Stimulated activated CD4-positive, alpha-beta T cell treated with anti-CD3 and anti-CD28 coated beads, Interleukin-15, amount 100 ng/mL, for 48 hours (primary cell): Measurements from ENCODE around the gene MYL6.
"Not testable (repeated sequence)": the region's sequence is repeated elsewhere in the genome, so short reads cannot be mapped to it uniquely, and the experiment has no call there.

ENCODE experiments used
- DNase-seq, 2 donors: peaks; one replicate each; pipeline ENCODE4 v3.0.0-alpha.2; 2020; ENCODE audit warnings: low read depth in 2 of 2

The MYL6 gene

DNA sequence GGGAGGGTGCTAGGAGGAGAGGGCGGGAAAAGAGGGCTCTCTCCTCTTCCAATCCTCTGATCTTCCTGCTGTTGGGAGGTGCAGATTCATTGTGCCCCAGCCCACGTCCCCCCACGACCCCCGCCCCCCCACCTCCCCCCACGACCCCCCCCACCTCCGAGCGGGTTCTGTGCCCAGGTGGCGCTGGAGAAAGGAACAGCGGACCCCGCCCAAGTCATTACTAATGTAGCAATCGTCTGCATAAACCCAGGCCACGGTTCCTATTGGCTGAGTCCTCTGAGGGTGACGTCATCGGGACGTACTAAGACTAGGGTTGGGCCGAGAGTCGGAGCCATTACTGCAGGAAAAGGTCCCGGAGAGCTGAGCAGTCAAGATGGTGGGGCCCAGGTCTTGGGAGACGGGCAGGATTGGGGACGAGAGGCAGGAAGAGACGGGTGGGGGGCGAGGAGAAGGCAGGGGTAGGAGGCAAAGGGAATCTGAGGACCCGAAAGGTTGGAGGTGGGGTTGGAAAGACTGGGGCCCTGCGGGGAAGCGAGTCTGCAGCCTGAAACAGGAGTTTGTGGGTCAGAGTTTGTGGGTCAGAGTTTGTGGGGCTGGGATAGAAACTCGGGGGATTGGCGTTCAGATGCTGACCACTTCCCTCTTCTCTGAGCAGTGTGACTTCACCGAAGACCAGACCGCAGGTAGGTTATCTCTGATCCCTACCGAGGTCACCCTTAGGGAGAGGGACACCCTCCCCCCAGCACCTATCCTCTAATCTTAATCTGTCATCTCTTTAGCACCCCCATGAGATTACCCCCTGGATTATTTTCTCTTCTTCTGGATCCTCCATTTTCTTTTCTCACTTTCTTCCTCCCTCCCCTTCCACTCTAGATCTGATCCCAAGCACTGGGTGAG lies at the start of gene MYL6:
MYL6 (plus strand) TSS at position 331 of the 897 bp plus-strand sequence; CDS start at position 374, 43 bp downstream.
- DNase-seq = peak; percentile 90 to 91

DNA sequence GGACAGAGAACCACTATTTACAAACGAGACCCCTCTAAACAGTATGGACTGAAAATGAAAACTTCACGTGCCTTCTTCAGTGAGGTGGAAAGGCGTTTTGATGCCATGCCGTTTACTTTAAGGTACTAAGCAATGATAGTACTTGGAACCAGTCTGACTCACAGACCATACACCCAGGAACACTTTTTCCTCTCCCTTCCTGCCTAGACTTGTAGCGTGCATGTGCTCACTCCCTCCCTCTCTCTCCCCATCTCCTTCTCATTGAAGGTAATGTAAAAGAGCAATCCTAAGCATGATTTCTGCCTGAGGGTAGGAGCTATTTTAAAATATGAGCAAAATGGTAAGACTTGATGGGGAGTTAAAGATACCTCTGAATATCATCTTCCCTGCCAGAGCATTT lies 47.6 kb upstream of the MYL6 start:
- no peak for DNase-seq

DNA sequence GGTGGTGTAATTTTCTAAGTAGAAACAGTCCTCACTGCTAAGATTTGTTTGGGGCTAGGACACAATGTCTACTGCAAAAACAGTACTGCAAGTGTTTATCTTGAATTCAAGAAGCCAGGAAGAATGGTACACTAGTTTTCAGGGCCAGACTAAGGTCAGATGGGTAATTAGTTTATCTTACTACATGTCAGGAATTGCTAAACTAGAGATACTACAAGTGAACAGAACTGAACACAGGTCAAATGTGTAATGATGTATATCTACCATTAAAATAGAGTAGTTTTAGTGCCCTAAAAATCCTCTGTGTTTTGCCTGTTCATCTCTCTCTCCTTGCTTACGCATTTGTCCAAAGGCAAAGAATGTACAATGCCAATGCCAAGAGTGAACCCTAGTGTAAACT lies 44.1 kb upstream of the MYL6 start:
- no peak for DNase-seq

DNA sequence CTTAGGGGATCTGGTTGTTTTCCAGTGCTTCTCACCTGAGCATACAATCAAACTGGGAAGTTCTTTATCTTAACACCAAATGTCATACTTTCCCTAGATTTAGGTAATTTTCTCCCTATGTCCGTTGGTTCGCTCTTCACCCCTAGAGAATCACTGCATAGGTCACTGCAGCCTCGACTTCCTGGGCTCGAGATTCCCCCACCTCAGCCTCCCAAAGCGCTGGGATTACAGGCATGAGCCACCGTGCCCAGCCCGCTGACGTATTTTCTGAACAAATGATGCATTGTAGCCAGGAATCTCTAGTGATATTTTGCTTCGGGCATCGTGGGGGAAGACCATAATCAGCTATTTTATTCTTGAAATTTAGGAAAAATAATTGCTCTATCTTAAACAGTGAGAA lies 42.8 kb upstream of the MYL6 start:
- DNase-seq = no peak

DNA sequence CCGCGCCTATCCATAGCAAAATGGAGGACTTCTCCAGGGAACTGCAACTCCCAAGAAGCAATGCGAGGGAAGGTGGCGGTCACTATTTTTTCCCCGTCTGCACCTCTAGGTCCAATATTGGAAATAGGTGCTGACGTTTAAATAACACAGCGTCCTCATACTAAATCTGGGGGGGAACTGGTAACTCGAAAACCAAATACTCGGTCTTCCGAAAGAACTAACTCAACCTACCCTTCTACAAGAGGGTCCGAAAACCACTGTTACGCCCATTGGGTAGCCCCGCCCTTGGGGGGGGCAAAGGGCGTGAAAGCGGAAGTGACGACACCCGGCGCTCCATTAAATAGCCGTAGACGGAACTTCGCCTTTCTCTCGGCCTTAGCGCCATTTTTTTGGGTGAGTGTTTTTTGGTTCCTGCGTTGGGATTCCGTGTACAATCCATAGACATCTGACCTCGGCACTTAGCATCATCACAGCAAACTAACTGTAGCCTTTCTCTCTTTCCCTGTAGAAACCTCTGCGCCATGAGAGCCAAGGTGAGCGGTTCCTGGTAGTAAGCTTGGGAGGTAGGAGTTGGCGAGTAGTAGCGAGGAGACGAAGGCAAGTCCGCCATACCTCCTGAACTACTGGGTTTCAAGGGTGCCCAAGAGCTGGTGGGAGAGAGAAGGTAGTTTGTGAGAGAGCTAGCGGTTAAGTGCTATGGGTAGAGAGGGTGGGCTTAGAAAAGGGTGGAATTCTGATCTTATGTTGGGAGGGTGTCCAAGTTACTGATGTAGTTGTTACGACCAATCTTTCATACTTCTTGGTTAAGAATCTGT lies 41.7 kb upstream of the MYL6 start, which contains the start of gene RPL41:
RPL41 (plus strand) TSS at position 367 of the 815 bp plus-strand sequence.
- peak; percentile 88 to 90 for DNase-seq

DNA sequence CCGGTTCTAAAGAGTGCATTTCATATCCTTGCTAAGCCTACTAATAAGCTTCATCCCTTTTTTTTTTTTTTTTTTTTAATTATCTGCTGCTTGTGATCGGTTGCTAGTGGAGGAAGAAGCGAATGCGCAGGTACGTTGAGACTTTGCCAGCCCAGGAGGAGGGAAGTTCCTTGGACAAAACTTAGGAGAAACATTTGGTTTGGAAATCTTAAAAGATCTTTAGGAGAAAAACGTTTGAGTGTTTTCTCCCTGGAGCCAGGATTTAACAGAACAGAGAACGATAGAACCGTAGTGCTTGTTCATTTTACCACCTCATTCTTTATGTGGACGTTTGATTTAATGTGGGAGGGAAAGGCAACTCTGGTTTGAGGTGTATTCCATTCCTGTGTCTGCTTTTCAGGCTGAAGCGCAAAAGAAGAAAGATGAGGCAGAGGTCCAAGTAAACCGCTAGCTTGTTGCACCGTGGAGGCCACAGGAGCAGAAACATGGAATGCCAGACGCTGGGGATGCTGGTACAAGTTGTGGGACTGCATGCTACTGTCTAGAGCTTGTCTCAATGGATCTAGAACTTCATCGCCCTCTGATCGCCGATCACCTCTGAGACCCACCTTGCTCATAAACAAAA lies 41.0 kb upstream of the MYL6 start:
- DNase-seq = not testable (repeated sequence)

DNA sequence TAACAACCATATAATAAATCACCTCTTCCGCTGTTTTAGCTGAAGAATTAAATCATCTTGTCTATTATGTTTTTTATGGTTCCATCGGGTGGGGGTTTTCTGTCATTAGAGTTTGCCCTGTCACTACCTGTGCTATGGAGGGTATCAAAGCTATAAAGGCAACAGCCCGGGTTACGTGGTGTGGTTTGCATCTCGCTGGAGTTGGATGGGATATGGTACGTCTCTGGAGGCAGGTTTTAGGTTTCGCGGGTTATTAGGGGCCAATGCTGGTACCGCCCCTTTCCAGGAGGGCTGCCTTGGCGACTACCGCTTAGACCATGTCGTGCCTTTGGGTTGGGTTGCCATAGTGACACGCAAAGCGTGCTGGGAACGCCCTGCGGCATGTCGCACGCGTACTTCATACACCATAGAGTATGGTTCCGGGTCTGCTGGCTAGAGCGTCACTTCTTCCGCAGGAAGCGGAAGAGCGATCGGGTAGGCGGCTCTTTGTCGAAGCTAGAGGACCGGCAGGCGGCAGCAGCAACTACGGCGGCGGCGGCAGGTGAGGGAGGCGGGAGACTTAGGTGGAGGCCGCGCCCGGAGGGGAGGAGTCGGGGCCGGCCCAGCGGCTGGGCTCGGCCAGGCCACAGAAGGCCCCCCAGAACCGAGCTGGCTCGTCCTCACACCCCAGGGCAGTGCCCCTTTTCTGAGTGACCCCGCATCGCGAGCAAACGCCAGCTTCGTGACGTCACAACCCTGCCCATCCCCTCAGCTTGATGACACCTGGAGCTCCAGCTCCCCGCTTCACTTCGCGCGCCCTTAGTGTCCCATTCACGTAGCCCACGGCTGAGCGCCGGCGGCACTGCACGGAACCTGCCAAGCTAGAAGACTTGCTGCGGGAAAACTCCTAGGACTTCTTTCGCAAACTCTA lies 40.1 kb upstream of the MYL6 start, which contains the start of gene ZC3H10:
ZC3H10 (plus strand) TSS at position 489 of the 910 bp plus-strand sequence. CDS start 2,297 bp downstream, outside the sequence.
- peak; percentile 98 to 99 for DNase-seq

DNA sequence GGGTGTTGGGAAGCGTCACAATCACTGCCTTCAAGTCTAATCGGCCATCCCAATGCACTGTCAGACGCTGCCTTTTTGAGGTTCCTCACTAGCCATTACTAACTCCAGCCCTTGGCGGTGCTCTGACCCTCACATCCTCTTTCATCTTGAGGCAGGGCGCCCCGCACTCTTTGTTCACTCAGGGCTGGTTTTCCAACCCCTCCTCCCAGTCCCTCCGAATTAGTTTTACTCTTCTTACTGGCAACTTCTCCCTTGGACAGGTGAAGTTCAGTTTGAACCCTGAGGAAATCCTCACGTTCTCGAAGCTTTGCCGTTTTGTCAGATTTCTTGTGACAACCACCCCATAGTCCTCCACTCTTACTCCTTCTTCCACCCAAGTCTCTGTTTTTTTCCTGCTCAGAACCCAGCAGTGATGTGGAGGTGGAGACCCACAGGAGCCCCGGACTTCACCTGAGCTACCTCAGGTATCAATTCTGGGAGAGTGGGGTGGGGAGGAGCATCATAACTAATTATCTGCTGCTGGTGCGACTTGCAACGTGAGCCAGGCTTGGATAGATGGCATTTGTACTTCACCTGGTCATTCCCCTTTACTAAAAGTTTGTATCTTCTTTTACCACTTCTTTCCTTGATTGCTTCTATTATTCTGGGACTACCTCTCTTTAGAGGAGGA lies 39.3 kb upstream of the MYL6 start:
- no peak for DNase-seq

DNA sequence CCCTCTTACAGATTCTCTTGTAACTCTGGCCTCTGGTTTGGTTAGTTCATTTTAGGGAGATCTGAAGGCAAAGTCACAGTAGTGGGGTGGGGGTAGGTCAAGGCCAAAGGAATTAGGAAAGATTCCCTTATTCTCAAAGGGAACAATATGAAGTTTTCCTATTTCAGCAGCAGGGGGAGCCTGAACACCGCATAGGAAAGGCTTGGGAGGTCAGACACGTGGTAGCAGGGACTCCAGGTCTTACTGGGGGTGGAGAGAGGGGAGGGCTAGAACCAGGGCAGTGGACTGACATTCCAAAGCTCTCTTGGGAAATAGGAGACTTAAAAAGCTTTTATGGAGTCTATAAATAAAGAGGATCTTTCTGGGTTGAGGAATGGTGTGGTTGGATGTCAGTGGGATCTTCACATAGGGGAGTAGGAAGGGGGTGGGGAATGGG lies 38.8 kb upstream of the MYL6 start:
- DNase-seq = peak in 1 of 2 donors; percentile 33

DNA sequence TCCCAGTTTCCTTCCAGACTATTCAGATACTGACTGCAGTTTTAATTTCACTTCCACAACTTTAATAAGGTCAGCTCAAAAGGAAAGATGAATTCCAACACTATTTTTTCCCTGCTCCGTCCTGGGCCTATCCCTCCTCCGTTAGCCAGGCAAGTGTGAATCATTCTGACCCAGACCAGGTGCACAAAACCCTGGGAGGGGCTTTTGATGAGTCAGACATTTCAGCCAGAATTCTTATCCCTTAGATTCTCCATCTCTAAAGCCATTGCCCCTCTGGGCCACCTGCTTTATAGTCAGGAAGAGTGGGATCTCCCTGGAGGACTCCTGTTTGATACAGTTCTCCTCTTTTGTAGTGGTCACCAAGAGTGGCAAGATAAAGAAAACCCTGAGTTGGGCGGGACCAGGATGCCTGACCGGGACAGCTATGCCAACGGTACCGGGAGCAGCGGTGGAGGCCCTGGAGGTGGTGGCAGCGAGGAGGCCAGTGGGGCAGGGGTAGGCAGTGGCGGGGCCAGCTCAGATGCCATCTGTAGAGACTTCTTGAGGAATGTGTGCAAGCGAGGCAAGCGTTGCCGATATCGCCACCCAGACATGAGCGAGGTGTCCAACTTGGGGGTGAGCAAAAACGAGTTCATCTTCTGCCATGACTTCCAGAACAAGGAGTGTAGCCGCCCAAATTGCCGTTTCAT lies 37.9 kb upstream of the MYL6 start:
- no peak for DNase-seq

DNA sequence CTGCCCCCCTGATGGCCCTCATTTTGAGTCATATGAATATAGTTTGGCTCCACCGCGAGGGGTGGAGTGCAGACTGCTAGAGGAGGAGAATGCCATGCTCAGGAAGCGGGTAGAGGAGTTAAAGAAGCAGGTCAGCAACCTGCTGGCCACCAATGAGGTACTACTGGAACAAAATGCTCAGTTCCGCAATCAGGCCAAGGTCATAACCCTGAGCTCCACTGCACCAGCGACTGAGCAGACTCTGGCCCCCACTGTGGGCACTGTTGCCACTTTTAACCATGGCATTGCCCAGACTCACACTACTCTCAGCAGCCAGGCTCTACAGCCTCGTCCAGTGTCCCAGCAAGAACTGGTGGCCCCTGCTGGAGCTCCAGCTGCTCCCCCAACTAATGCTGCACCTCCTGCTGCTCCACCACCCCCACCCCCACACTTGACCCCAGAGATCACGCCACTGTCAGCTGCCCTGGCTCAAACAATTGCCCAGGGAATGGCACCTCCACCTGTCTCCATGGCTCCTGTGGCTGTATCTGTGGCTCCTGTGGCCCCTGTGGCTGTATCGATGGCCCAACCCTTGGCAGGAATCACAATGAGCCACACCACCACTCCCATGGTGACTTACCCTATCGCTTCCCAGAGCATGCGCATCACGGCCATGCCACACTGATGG lies 36.8 kb upstream of the MYL6 start:
- DNase-seq = no peak

DNA sequence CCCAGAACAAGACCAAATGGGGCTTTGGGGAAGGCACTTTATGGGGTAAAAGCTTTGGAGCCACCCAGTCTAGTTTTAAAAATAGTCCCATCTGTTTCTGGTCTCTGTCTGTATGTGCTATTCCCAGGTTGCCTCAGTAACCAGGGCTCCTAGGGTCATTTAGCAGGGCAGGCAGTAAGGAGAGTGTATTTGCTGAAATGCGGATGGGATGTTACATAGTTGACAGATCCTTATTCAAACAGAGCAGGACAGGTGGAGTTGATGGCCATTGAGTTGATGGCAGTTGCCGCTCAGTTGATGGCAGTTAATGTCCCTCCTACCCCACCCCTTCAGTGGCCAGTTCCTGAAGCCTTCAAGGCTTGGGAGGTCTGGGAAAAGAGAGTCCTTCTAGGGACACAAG lies 35.5 kb upstream of the MYL6 start:
- no peak for DNase-seq

DNA sequence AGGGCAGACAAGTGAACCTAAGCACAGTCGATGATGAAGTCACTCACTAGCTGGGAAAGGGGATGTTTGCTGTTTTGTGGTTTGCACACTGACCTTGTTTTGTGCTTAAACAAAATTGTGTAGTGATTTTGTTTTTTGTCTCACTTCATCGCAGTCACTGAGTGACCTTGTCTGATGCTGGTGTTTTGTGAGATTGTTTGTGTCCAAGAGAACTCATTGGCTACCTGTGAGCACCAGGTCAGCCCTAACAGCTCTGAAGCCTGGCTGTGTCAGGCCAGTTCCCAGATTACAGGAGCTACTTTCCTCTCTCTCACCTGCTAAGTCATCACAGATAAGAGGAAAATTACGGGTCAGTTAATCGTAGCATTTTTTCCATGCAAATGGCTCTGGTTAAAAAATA lies 34.0 kb upstream of the MYL6 start:
- no peak for DNase-seq

DNA sequence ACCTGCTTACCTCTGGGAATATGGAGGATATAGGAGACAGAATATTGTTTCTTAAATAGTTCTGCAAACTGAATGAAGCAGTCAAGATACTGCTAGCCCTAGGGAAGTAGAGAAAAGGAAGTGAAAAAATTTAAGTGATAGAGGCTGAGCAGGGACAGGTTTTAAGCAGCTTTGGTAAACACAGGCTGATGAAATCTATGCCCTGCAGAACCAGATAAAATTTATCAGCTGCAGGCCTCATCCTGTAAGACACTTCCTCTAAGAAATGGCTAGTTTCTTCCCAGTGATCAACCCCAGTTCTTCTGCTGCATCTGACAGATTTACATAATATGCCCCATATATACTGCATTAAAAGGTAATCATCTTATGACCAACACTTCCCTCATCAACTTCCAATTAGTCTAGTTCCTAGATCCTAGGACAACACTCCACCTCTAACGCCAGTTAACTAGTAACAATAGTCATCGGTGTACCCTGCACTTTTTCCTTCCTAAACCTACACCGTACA lies 31.4 kb upstream of the MYL6 start:
- DNase-seq = no peak

DNA sequence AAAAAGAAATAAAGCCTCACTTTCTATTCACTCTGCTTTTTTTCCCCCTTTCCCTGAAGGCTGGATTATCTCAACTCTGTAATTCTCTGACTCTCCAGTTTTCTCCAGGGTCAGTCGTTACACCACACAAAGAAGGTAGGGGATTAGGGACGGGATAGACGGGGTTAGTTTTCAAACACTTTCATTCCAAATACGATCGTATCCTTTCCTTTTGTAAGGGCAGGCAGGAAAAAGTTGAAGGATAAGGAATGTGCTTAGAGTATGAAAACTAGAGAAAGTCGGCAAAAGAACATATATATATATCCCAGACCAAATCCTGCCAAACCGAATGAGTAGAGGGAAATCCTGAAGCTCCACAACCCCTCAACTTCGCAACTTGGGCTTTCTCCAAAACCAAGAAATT lies 30.7 kb upstream of the MYL6 start:
- DNase-seq = no peak

DNA sequence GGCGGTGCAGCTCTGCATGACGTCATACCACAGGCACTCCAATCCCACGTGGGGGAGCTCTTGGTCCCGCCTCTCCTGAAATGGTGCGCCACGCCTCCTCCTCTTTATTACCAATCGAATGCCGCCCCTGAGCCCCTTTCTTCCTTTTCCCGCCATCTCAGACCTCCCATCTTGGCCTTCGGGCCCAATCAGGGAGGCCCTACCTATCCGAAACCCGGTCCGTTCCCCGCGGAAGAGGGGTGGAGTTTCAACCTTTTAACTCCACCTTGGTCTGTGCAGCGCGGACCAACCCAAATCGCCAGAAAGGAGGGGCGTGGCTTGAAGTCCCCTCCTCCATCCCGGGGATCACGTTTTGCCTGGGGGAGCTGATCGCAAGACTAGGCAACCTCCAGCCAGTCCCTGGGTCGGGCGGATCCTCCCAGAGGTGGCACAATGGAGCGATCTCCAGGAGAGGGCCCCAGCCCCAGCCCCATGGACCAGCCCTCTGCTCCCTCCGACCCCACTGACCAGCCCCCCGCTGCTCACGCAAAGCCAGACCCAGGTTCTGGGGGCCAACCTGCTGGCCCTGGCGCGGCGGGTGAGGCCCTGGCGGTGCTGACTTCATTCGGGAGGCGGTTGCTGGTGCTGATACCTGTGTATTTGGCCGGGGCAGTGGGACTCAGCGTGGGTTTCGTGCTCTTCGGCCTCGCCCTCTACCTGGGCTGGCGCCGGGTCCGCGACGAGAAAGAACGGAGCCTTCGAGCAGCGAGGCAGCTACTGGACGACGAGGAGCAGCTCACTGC lies 30.1 kb upstream of the MYL6 start, which contains the start of gene ESYT1:
ESYT1 (plus strand) TSS at position 380 of the 782 bp plus-strand sequence; CDS start at position 433, 53 bp downstream.
- peak; percentile 95 to 99 for DNase-seq

DNA sequence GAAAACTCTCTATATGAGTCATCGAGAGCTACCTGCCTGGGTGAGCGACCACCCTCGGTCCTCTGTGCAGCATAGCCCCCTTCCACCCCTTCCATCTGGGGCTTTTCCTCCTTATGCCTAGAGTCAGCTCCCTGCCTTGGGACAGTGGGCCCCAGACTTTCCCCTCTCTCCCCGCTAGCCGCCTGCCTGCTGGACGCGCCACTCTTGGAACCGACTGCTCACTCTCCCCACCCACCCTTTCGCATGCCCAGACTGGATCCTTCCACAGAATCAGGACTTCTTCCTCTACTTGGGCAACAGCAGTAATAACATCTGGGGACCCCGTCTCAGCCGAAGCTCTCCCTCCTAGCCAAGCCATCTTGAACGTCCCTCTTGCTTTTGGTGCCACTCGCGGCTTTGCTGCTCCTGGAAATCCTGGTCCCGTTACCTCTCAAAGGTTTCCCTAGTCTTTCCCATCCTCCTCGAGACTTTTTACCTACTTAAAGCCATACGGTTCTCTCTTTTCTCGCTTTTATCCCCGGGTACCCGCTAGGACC lies 29.4 kb upstream of the MYL6 start:
- DNase-seq = no peak
